Parathyroid adenoma (tissue), 2 donors: ENCODE results near the gene TXNDC8.

Experiments
- H2AFZ ChIP-seq: fragments of 300-600 bp; sonication (generic); one replicate; pipeline ENCODE4 v1.7.0; 2017; ENCODE audit warnings: antibody characterized with exemption, mild to moderate bottlenecking
- H3K27ac ChIP-seq: fragments of 300-600 bp; sonication (generic); one replicate; pipeline ENCODE4 v1.7.0; 2017
- H3K27me3 ChIP-seq: fragments of 300-600 bp; sonication (generic); one replicate; pipeline ENCODE4 v1.7.0; 2017; ENCODE audit warnings: low read length; ENCODE audit not compliant: control insufficient read depth, insufficient read depth
- H3K36me3 ChIP-seq: fragments of 300-600 bp; sonication (generic); one replicate; pipeline ENCODE4 v1.7.0; 2017; ENCODE audit warnings: low read length; ENCODE audit not compliant: control insufficient read depth, insufficient read depth
- H3K4me1 ChIP-seq: fragments of 300-600 bp; sonication (generic); one replicate; pipeline ENCODE4 v1.7.0; 2017; ENCODE audit warnings: control low read depth
- H3K4me2 ChIP-seq: fragments of 300-600 bp; sonication (generic); one replicate; pipeline ENCODE4 v1.7.0; 2017; ENCODE audit warnings: low read length
- H3K4me3 ChIP-seq: fragments of 300-600 bp; sonication (generic); one replicate; pipeline ENCODE4 v1.7.0; 2017; ENCODE audit warnings: low read depth, low read length
- H3K79me2 ChIP-seq: fragments of 300-600 bp; sonication (generic); one replicate; pipeline ENCODE4 v1.7.0; 2017; ENCODE audit warnings: control low read depth
- H3K9ac ChIP-seq: fragments of 300-600 bp; sonication (generic); one replicate; pipeline ENCODE4 v1.7.0; 2017; ENCODE audit warnings: mild to moderate bottlenecking
- H3K9me3 ChIP-seq: fragments of 300-600 bp; sonication (generic); one replicate; pipeline ENCODE4 v1.7.0; 2017; ENCODE audit warnings: low read length; ENCODE audit not compliant: control insufficient read depth
- TF ChIP-seq, protein P1 (sequence below): fragments of 300-600 bp; sonication (generic); IDR thresholded peaks from one replicate; pipeline ENCODE4 v1.7.0; 2017; ENCODE audit warnings: antibody characterized with exemption, mild to moderate bottlenecking
- donor health status: primary hyperparathyroidism.

TXNDC8 gene

DNA sequence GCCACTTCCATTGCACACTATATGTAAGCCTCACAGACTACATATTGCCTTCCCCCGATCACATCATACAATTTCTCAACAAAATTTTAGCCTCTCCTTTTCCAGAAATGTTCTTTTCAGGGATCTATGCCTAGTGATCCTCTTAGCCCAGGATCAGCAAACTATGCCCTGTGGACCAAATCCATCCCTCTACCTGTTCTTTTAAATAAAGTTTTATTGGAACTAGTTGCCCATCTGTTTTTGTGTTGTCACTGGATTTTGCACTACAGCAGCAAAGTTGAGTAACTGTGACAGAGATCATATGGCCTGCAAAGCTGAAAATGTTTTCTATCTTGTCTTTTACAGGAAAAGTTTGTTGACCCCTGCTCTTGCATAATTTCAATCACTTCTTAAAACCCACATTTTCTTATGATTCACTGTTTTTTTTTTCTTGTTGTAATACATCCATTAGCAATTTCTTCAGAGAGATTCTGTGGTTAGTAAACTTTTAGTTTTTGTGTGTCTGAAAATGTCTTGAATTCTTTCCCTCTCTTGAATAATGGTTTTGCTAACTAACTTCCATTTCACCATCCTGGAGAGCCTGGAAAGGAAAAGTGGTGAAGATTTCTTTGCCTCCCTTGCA is 7.1 kb downstream of the TXNDC8 start:
- Histone ChIP-seq H2AFZ (no peak overlapping the region), H3K27me3 (no peaks in the 10 kb centered on the region), H3K36me3 (no peaks in the 10 kb centered on the region), H3K9ac (no peak overlapping the region), H3K9me3 (no peaks in the 10 kb centered on the region), H3K4me2 (no peak overlapping the region), H3K27ac (no peak overlapping the region), H3K4me3 (no peak overlapping the region), H3K79me2 (no peaks in the 10 kb centered on the region), H3K4me1 (no peaks in the 10 kb centered on the region)
- TF ChIP-seq, protein P1, sequence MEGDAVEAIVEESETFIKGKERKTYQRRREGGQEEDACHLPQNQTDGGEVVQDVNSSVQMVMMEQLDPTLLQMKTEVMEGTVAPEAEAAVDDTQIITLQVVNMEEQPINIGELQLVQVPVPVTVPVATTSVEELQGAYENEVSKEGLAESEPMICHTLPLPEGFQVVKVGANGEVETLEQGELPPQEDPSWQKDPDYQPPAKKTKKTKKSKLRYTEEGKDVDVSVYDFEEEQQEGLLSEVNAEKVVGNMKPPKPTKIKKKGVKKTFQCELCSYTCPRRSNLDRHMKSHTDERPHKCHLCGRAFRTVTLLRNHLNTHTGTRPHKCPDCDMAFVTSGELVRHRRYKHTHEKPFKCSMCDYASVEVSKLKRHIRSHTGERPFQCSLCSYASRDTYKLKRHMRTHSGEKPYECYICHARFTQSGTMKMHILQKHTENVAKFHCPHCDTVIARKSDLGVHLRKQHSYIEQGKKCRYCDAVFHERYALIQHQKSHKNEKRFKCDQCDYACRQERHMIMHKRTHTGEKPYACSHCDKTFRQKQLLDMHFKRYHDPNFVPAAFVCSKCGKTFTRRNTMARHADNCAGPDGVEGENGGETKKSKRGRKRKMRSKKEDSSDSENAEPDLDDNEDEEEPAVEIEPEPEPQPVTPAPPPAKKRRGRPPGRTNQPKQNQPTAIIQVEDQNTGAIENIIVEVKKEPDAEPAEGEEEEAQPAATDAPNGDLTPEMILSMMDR = no peak

DNA sequence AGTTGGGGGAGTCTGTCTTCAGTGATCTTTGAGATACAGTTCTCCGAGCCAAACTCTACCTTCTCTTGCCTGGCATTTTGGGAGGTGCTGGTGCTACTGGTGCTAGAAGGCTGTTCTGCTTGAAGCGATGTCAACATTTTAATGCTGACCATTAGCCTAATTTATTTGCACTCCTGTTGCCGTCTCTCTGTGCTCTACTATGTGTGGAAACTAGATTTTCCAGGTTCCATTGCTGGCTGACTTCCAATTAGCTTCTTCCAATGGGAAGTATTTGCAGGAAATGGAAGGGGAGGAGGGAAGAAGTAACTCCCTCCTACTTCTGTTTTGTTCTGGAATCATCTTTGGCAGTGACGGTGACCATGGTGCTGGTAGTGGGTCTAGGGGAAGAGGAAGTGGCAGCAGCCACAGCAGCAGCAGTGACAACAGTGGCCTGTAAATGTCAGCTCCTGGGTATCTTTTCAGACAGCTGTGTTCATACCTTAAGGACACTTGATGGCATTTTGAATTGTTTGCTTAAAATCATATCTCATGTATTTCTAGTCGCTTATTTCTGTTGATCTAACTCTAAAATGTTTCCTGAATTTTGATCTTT is 7.9 kb downstream of the TXNDC8 start:
- H3K36me3 ChIP-seq = no peaks in the 10 kb centered on the region
- no peak overlapping the region for H3K4me3 ChIP-seq
- no peaks in the 10 kb centered on the region for H3K27me3 ChIP-seq
- no peaks in the 10 kb centered on the region for H3K4me1 ChIP-seq
- H3K9me3 ChIP-seq = no peaks in the 10 kb centered on the region
- TF ChIP-seq, protein P1 = no peak
- H3K27ac ChIP-seq = no peak overlapping the region
- H3K79me2 ChIP-seq = no peaks in the 10 kb centered on the region
- H3K9ac ChIP-seq = no peak overlapping the region
- H3K4me2 ChIP-seq = no peak overlapping the region
- H2AFZ ChIP-seq = no peak overlapping the region

DNA sequence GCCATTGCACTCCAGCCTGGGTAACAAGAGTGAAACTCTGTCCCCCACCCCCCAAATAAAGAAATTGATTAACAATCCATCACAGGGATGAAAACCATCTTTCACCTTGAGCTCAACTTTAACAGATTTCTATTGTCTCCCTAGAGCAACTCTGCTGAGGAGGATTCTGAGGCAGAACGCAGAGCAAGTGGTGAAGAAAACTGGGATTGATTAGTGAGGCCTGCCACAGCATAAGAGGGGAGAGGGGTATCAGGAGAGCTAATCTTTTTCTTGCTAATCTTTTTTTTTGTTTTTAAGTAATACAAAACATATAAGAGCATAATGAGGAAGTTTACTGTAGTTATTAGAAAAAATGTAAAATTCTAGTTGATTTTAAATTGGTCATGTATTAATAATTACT is 8.9 kb downstream of the TXNDC8 start:
- Histone ChIP-seq H3K4me3 (no peak overlapping the region), H3K27ac (no peak overlapping the region), H2AFZ (no peak overlapping the region), H3K9me3 (no peaks in the 10 kb centered on the region), H3K4me1 (no peaks in the 10 kb centered on the region), H3K79me2 (no peaks in the 10 kb centered on the region), H3K4me2 (no peak overlapping the region), H3K27me3 (no peaks in the 10 kb centered on the region), H3K36me3 (no peaks in the 10 kb centered on the region), H3K9ac (no peak overlapping the region)
- TF ChIP-seq, protein P1 = no peak

DNA sequence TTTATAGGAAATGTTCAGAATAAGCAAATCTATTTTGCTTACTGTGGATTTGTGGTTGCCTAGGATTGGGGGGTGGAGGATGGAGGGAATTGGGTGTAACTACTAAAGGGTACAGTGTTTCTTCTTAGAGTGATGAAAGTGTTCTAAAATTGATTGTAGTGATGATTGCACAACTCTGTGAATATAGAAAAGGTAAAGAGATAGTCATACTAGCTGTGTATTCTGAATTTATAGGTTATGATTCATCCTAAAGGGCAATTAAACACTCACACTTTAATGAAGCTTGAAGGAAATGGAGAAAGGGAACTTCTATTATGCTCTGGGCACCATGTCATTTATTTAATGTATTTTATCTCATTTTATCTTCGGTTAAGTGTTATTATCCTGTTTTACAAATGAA is 9.9 kb downstream of the TXNDC8 start:
- H3K27ac ChIP-seq = no peak overlapping the region
- H3K4me1 ChIP-seq = no peaks in the 10 kb centered on the region
- H3K79me2 ChIP-seq = no peaks in the 10 kb centered on the region
- H3K9ac ChIP-seq = no peak overlapping the region
- H3K4me3 ChIP-seq = no peak overlapping the region
- H3K9me3 ChIP-seq = no peaks in the 10 kb centered on the region
- TF ChIP-seq, protein P1 = no peak
- no peak overlapping the region for H3K4me2 ChIP-seq
- H2AFZ ChIP-seq = no peak overlapping the region
- H3K36me3 ChIP-seq = no peaks in the 10 kb centered on the region
- no peaks in the 10 kb centered on the region for H3K27me3 ChIP-seq

DNA sequence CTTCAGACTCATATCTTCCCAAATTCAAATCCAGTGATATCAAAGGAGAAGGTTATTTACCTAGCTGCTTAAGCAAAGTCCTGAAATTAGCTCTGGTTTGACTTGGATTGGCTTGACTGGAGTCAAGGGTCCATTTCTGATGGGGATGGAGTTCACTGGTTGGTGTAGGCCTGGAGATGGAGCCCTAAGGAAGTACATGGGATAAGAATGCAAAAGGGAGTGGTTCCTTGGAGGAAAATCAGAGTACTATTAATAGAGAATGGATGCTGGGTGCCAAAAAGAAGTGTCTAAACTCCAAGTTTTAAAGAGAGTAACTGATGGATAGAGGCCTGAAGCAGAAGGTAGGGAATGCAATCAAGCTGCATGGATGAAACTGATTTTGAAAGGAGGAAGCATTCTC is 13.8 kb downstream of the TXNDC8 start:
- Histone ChIP-seq H3K4me2 (no peak overlapping the region), H2AFZ (no peak overlapping the region), H3K79me2 (no peaks in the 10 kb centered on the region), H3K4me3 (no peak overlapping the region), H3K9ac (no peak overlapping the region), H3K27ac (no peak overlapping the region), H3K9me3 (no peaks in the 10 kb centered on the region), H3K4me1 (no peaks in the 10 kb centered on the region), H3K27me3 (no peaks in the 10 kb centered on the region), H3K36me3 (no peaks in the 10 kb centered on the region)
- TF ChIP-seq, protein P1 = no peak
